Pericardium fibroblast (primary cell): ENCODE results near the gene LRIF1. TPM values are rescaled to one million over a fixed set of nuclear protein-coding genes. Genes with fewer than 3 reads are reported as not detected.

Source experiments
- total RNA-seq: library from RNA; depleted of rRNA; stranded (reverse); fragments of >200 nt; gene quantifications from 2 replicates; pipeline ENCODE4 v1.2.3, GENCODE V29; 2015

LRIF1 gene
- total RNA-seq, result 10.9 and 11.6 TPM in 2 replicates

DNA sequence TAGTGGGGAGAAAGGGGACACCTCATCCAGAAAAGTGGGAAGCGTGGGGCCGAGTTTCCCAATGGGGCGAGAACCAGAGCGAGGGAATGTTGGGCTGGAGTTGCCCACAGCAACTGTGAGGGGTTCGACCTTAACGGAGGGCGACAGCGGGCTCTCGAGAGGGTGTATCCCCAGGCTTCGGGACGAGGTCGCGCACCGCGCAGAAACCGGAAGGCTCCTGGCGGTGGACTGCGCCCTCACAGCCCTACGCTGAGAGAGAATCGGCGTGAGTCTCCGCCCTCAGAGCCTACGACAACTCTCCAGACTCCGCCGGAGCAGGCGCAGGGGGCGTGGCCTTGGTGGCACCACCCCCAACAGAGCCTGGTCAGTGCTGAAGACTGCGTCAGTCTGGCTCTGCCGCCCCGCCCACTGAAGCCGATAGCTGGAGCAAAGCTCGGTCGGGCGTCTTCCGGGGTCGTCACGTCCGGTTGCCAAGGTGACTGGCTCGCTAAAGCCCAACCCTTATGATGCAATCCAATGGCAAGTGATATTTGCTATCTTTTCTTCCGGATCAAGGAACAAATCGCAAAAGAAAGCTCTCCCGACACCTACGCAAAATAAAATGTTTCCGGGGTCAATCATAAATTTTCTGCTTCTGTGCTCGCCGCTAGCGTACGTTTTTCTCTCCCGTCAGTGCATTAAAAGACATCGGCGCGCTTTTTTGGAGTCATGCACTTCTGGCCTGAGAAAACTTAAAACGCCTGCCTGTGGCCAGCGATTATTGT lies at the start of gene LRIF1:
Gene LRIF1 (minus strand): TSS at position 232 of the 764 bp plus-strand sequence. CDS start 234 bp downstream, outside the sequence.

Other genes with a start within 250 kb of the LRIF1 start
- gene CD53, start 90.8 kb downstream of the LRIF1 start, total RNA-seq, result not detected in 2 replicates
- 31.5 and 44.1 TPM in 2 replicates for gene DRAM2, start 176.2 kb upstream of the LRIF1 start, total RNA-seq
- 26.0 and 31.0 TPM in 2 replicates for gene CEPT1, start 176.3 kb upstream of the LRIF1 start, total RNA-seq
- gene DENND2D, start 236.7 kb upstream of the LRIF1 start, total RNA-seq, result 2.6 and 5.3 TPM in 2 replicates